SK-N-SH treated with all-trans-retinoic acid at 6 μM for 48 hours (cell line): ENCODE results near the gene HS6ST2.

Source experiments
- RARB ChIP-seq: fragments of 250-450 bp; sonication (Bioruptor Pico); IDR thresholded peaks from 2 replicates; pipeline ENCODE4 v1.8.0; 2021; ENCODE audit warnings: mild to moderate bottlenecking, moderate library complexity
- TF ChIP-seq, protein P1 (sequence below): fragments of 250-450 bp; sonication (Bioruptor Pico); IDR thresholded peaks from 2 replicates; pipeline ENCODE4 v1.8.0; 2020; ENCODE audit warnings: mild to moderate bottlenecking, moderate library complexity, borderline replicate concordance

DNA sequence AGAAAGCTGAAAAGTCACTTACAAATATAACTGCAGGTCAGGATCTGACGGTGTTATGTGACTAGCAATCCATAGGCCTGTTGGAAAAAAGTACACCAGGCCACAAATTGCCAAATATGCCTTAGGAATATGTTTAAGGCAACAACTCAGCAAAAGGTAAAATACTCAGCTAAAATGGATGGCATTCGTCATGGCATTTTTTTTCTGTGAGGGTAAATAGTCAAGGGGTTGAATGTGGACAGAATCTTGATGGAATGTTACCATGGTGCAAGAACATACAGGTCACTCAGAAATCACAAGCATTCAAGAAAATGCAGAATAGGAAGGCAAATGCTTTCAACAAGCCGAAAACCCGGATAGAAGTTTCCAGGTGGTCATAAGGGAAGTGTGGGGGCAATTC, 347.9 kb downstream of the HS6ST2 start:
- TF ChIP-seq, protein P1, sequence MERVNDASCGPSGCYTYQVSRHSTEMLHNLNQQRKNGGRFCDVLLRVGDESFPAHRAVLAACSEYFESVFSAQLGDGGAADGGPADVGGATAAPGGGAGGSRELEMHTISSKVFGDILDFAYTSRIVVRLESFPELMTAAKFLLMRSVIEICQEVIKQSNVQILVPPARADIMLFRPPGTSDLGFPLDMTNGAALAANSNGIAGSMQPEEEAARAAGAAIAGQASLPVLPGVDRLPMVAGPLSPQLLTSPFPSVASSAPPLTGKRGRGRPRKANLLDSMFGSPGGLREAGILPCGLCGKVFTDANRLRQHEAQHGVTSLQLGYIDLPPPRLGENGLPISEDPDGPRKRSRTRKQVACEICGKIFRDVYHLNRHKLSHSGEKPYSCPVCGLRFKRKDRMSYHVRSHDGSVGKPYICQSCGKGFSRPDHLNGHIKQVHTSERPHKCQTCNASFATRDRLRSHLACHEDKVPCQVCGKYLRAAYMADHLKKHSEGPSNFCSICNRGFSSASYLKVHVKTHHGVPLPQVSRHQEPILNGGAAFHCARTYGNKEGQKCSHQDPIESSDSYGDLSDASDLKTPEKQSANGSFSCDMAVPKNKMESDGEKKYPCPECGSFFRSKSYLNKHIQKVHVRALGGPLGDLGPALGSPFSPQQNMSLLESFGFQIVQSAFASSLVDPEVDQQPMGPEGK (CRISPR knock-in tag) = no peak
- TF ChIP-seq RARB = no peak
